Measurements from ENCODE around the gene SLC22A1.
"Not testable (repeated sequence)": the region's sequence is repeated elsewhere in the genome, so short reads cannot be mapped to it uniquely, and the experiment has no call there.

Gene SLC22A1

GRCh38 chr6:160124007-160124406 lies 2.4 kb downstream of the SLC22A1 start:
- no peak for DNase-seq (ENCODE audit: low read depth in 2 of 2)

- no peak for DNase-seq (ENCODE audit: low read depth in 2 of 2)
These were observed 3.0 kb downstream of the SLC22A1 start for GRCh38 chr6:160124605-160125004.

- not testable (repeated sequence) for DNase-seq (ENCODE audit: low read depth in 2 of 2)
These were observed 3.5 kb downstream of the SLC22A1 start for GRCh38 chr6:160125105-160125504.

GRCh38 chr6:160127270-160128124 lies 5.9 kb downstream of the SLC22A1 start:
- no peak for DNase-seq (ENCODE audit: low read depth in 2 of 2)

- DNase-seq (ENCODE audit: low read depth in 2 of 2), result no peak
These were observed 6.6 kb downstream of the SLC22A1 start for GRCh38 chr6:160128125-160128683.

GRCh38 chr6:160128879-160129516 lies 7.4 kb downstream of the SLC22A1 start:
- DNase-seq (ENCODE audit: low read depth in 2 of 2), result no peak

GRCh38 chr6:160129881-160130615 lies 8.4 kb downstream of the SLC22A1 start:
- DNase-seq (ENCODE audit: low read depth in 2 of 2), result no peak

- DNase-seq (ENCODE audit: low read depth in 2 of 2), result no peak
These were observed 9.3 kb downstream of the SLC22A1 start for GRCh38 chr6:160130729-160131484.

GRCh38 chr6:160131636-160132296 lies 10.2 kb downstream of the SLC22A1 start:
- no peak for DNase-seq (ENCODE audit: low read depth in 2 of 2)

GRCh38 chr6:160132297-160132637 lies 10.7 kb downstream of the SLC22A1 start:
- no peak for DNase-seq (ENCODE audit: low read depth in 2 of 2)

- no peak for DNase-seq (ENCODE audit: low read depth in 2 of 2)
These were observed 11.2 kb downstream of the SLC22A1 start for GRCh38 chr6:160132776-160133338.

GRCh38 chr6:160133441-160134336 lies 12.1 kb downstream of the SLC22A1 start:
- DNase-seq (ENCODE audit: low read depth in 2 of 2), result no peak

GRCh38 chr6:160134337-160134751 lies 12.7 kb downstream of the SLC22A1 start:
- DNase-seq (ENCODE audit: low read depth in 2 of 2), result peak; percentile 22 to 25

- DNase-seq (ENCODE audit: low read depth in 2 of 2), result no peak
These were observed 13.3 kb downstream of the SLC22A1 start for GRCh38 chr6:160134779-160135547.

GRCh38 chr6:160135907-160136655 lies 14.5 kb downstream of the SLC22A1 start:
- no peak for DNase-seq (ENCODE audit: low read depth in 2 of 2)

GRCh38 chr6:160137130-160137988 lies 15.7 kb downstream of the SLC22A1 start:
- DNase-seq (ENCODE audit: low read depth in 2 of 2), result no peak
